ENCODE results near the gene B3GNT2.

DNA sequence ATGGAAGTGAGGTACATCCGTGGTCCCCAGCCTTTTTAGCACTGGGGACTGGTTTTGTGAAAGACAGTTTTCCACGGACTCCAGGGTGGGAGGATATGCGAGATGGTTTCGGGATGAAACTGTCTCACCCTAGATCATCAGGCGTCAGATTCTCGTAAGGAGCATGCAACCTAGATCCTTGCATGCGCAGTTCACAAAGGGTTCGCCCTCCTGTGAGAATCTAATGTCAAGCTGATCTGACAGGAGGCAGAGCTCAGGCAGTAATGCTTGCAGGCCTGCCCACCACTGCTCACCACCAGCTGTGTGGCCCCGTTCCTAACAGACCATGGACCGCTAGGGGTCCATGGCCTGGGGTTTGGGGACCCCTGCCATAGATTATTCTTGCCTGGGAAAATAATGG, 11.6 kb downstream of the B3GNT2 start:
- TF ChIP-seq, protein P1, sequence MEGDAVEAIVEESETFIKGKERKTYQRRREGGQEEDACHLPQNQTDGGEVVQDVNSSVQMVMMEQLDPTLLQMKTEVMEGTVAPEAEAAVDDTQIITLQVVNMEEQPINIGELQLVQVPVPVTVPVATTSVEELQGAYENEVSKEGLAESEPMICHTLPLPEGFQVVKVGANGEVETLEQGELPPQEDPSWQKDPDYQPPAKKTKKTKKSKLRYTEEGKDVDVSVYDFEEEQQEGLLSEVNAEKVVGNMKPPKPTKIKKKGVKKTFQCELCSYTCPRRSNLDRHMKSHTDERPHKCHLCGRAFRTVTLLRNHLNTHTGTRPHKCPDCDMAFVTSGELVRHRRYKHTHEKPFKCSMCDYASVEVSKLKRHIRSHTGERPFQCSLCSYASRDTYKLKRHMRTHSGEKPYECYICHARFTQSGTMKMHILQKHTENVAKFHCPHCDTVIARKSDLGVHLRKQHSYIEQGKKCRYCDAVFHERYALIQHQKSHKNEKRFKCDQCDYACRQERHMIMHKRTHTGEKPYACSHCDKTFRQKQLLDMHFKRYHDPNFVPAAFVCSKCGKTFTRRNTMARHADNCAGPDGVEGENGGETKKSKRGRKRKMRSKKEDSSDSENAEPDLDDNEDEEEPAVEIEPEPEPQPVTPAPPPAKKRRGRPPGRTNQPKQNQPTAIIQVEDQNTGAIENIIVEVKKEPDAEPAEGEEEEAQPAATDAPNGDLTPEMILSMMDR (conservative IDR thresholded peaks at IDR 0.05; ENCODE audit: low read depth in 2 of 2): no peak
- no peak for TF ChIP-seq EZH2 (IDR thresholded peaks at IDR 0.05; ENCODE audit: low read depth, unreplicated experiment)
- TF ChIP-seq, protein P2, sequence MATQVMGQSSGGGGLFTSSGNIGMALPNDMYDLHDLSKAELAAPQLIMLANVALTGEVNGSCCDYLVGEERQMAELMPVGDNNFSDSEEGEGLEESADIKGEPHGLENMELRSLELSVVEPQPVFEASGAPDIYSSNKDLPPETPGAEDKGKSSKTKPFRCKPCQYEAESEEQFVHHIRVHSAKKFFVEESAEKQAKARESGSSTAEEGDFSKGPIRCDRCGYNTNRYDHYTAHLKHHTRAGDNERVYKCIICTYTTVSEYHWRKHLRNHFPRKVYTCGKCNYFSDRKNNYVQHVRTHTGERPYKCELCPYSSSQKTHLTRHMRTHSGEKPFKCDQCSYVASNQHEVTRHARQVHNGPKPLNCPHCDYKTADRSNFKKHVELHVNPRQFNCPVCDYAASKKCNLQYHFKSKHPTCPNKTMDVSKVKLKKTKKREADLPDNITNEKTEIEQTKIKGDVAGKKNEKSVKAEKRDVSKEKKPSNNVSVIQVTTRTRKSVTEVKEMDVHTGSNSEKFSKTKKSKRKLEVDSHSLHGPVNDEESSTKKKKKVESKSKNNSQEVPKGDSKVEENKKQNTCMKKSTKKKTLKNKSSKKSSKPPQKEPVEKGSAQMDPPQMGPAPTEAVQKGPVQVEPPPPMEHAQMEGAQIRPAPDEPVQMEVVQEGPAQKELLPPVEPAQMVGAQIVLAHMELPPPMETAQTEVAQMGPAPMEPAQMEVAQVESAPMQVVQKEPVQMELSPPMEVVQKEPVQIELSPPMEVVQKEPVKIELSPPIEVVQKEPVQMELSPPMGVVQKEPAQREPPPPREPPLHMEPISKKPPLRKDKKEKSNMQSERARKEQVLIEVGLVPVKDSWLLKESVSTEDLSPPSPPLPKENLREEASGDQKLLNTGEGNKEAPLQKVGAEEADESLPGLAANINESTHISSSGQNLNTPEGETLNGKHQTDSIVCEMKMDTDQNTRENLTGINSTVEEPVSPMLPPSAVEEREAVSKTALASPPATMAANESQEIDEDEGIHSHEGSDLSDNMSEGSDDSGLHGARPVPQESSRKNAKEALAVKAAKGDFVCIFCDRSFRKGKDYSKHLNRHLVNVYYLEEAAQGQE (IDR thresholded peaks at IDR 0.05; ENCODE audit: unreplicated experiment): no peak
